ENCODE data around the gene CCDC97. TPM values are rescaled to one million over a fixed set of nuclear protein-coding genes. Genes with fewer than 3 reads are reported as not detected.

Gene CCDC97
- polyA plus RNA-seq, 1 experiment, result 8.5 TPM

- ChIA-PET CTCF (interaction anchor here (0.8 to 9.5 kb wide), 5 partner anchors 10 to 94 kb away, joined by 3 to 72 read pairs (median 5); no protein-coding TSS in a partner anchor), POLR2A (interaction anchor here (0.7 to 1.1 kb wide), 3 partner anchors 10 to 54 kb away, joined by 3 to 5 read pairs (median 4); partner anchors contain the start of gene HNRNPUL1)
These were observed 11.5 kb upstream of the CCDC97 start for GRCh38 chr19:41298348-41298964.

GRCh38 chr19:41299046-41299754 lies 10.8 kb upstream of the CCDC97 start:
- CTCF ChIA-PET, result interaction anchor here (1.6 to 9.5 kb wide), 4 partner anchors 9 to 95 kb away, joined by 5 to 72 read pairs (median 7); no protein-coding TSS in a partner anchor
- TF ChIP-seq, protein P1, sequence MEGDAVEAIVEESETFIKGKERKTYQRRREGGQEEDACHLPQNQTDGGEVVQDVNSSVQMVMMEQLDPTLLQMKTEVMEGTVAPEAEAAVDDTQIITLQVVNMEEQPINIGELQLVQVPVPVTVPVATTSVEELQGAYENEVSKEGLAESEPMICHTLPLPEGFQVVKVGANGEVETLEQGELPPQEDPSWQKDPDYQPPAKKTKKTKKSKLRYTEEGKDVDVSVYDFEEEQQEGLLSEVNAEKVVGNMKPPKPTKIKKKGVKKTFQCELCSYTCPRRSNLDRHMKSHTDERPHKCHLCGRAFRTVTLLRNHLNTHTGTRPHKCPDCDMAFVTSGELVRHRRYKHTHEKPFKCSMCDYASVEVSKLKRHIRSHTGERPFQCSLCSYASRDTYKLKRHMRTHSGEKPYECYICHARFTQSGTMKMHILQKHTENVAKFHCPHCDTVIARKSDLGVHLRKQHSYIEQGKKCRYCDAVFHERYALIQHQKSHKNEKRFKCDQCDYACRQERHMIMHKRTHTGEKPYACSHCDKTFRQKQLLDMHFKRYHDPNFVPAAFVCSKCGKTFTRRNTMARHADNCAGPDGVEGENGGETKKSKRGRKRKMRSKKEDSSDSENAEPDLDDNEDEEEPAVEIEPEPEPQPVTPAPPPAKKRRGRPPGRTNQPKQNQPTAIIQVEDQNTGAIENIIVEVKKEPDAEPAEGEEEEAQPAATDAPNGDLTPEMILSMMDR (IDR thresholded peaks at IDR 0.05; ENCODE audit: low read depth, low read length), result no peak
- Histone ChIP-seq H3K27me3 (ENCODE audit: control insufficient read depth, insufficient read depth, low read length) (no peaks in the 10 kb centered on the region), H3K9me3 (ENCODE audit: control insufficient read depth, insufficient read depth, low read length) (no peaks in the 10 kb centered on the region), H3K27ac (ENCODE audit: low read depth, low read length) (peak overlapping the region; percentile 57), H3K4me3 (ENCODE audit: low read depth, low read length) (no peak overlapping the region)
- no peak for DNase-seq (ENCODE audit: low read depth, low spot score)
- POLR2A ChIA-PET, result interaction anchor here (1.0 kb wide), 1 partner anchor 9 kb away, joined by 4 read pairs; no protein-coding TSS in a partner anchor

More at GRCh38 chr19:41298348-41298964, 11.5 kb upstream of the CCDC97 start:
- H3K9me3 ChIP-seq (ENCODE audit: control insufficient read depth, insufficient read depth, low read length), result no peaks in the 10 kb centered on the region
- no peak overlapping the region for H3K4me3 ChIP-seq (ENCODE audit: low read depth, low read length)
- TF ChIP-seq, protein P1 (IDR thresholded peaks at IDR 0.05; ENCODE audit: low read depth, low read length), result no peak
- peak; percentile 48 for DNase-seq (ENCODE audit: low read depth, low spot score)
- peak overlapping the region; percentile 57 for H3K27ac ChIP-seq (ENCODE audit: low read depth, low read length)
- H3K27me3 ChIP-seq (ENCODE audit: control insufficient read depth, insufficient read depth, low read length), result no peaks in the 10 kb centered on the region

- DNase-seq (ENCODE audit: low read depth, low spot score), result peak; percentile 80
- TF ChIP-seq, protein P1 (IDR thresholded peaks at IDR 0.05; ENCODE audit: low read depth, low read length), result no peak
- H3K9me3 ChIP-seq (ENCODE audit: control insufficient read depth, insufficient read depth, low read length), result no peaks in the 10 kb centered on the region
- peak overlapping the region; percentile 57 for H3K27ac ChIP-seq (ENCODE audit: low read depth, low read length)
- ChIA-PET CTCF (interaction anchor here (1.6 to 9.5 kb wide), 3 partner anchors 9 to 95 kb away, joined by 5 to 72 read pairs (median 9); no protein-coding TSS in a partner anchor), POLR2A (interaction anchor here (1.0 to 1.1 kb wide), 2 partner anchors 9 to 16 kb away, joined by 3 to 4 read pairs; no protein-coding TSS in a partner anchor)
- no peaks in the 10 kb centered on the region for H3K27me3 ChIP-seq (ENCODE audit: control insufficient read depth, insufficient read depth, low read length)
- no peak overlapping the region for H3K4me3 ChIP-seq (ENCODE audit: low read depth, low read length)
These were observed 10.2 kb upstream of the CCDC97 start for GRCh38 chr19:41299755-41300089.

DNA sequence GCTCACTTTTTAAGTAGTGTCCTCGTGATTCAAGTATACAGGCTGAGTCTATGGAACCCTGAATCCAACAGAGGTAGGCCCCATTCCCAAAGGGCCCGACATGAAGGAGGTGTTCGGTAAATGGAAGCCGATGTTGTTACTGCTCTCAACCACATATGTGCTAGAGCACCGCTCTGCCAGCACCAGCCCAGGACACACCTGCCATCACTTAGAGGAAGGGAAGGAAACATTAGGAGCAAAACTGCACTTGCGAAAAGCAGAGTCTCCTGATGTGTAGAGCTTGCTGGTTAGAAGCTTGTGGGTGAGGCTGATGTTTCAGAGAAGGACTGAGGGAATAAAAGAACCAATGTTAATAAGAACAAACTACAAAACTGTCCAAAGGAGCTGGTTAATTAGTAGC lies 9.4 kb upstream of the CCDC97 start:
- H3K4me3 ChIP-seq (ENCODE audit: low read depth, low read length), result no peak overlapping the region
- no peak for DNase-seq (ENCODE audit: low read depth, low spot score)
- TF ChIP-seq, protein P1 (IDR thresholded peaks at IDR 0.05; ENCODE audit: low read depth, low read length), result no peak
- no peaks in the 10 kb centered on the region for H3K27me3 ChIP-seq (ENCODE audit: control insufficient read depth, insufficient read depth, low read length)
- POLR2A ChIA-PET, result interaction anchor here (1.1 kb wide), 1 partner anchor 17 kb away, joined by 3 read pairs; no protein-coding TSS in a partner anchor
- no peaks in the 10 kb centered on the region for H3K9me3 ChIP-seq (ENCODE audit: control insufficient read depth, insufficient read depth, low read length)
- CTCF ChIA-PET, result interaction anchor here (1.1 to 1.6 kb wide), 2 partner anchors 21 to 38 kb away, joined by 4 to 5 read pairs; no protein-coding TSS in a partner anchor
- H3K27ac ChIP-seq (ENCODE audit: low read depth, low read length), result no peak overlapping the region
